ENCODE results near the gene OXSR1.
"Not testable (repeated sequence)": the region's sequence is repeated elsewhere in the genome, so short reads cannot be mapped to it uniquely, and the experiment has no call there.

The OXSR1 gene

GRCh38 chr3:38133209-38133556 is 32.2 kb upstream of the OXSR1 start:
- no peak for TF ChIP-seq CTCF (IDR thresholded peaks at IDR 0.05; ENCODE audit: unreplicated experiment in 3 of 3)
- peak overlapping the region; percentile 3 to 51 (median 40) for H3K4me3 Mint-ChIP-seq
- no peaks in the 10 kb centered on the region for H3K9me3 Mint-ChIP-seq
- peaks cover 44% of the 10 kb centered on the region for H3K36me3 Mint-ChIP-seq (ENCODE audit: low read depth)
- H3K27ac Mint-ChIP-seq, result peak overlapping the region; percentile 6 to 72 (median 47)
- H3K4me1 Mint-ChIP-seq, result peaks cover 29% of the 10 kb centered on the region
- no peaks in the 10 kb centered on the region for H3K27me3 Mint-ChIP-seq (ENCODE audit: low read depth)

GRCh38 chr3:38133557-38134405 is 31.6 kb upstream of the OXSR1 start:
- peaks cover 44% of the 10 kb centered on the region for H3K36me3 Mint-ChIP-seq (ENCODE audit: low read depth)
- peak overlapping the region; percentile 6 to 72 (median 47) for H3K27ac Mint-ChIP-seq
- H3K4me3 Mint-ChIP-seq, result peak overlapping the region; percentile 39 to 90 (median 56)
- no peaks in the 10 kb centered on the region for H3K27me3 Mint-ChIP-seq (ENCODE audit: low read depth)
- H3K9me3 Mint-ChIP-seq, result no peaks in the 10 kb centered on the region
- no peak for TF ChIP-seq CTCF (IDR thresholded peaks at IDR 0.05; ENCODE audit: unreplicated experiment in 3 of 3)
- H3K4me1 Mint-ChIP-seq, result peaks cover 33% of the 10 kb centered on the region

- H3K27me3 Mint-ChIP-seq (ENCODE audit: low read depth); H3K9me3 Mint-ChIP-seq: not testable (repeated sequence)
- Mint-ChIP-seq H3K4me1 (peaks cover 40% of the 10 kb centered on the region), H3K4me3 (peak overlapping the region; percentile 82 to 93 (median 90)), H3K27ac (peak overlapping the region; percentile 6 to 90 (median 32)), H3K36me3 (ENCODE audit: low read depth) (peaks cover 36% of the 10 kb centered on the region)
These were observed 30.7 kb upstream of the OXSR1 start for GRCh38 chr3:38134517-38135143.

GRCh38 chr3:38135621-38136277 is 29.6 kb upstream of the OXSR1 start:
- Mint-ChIP-seq H3K4me1 (peaks cover 42% of the 10 kb centered on the region), H3K27ac (peak overlapping the region; percentile 56 to 90 (median 56)), H3K4me3 (peak overlapping the region; percentile 82 to 93 (median 90)), H3K36me3 (ENCODE audit: low read depth) (peaks cover 28% of the 10 kb centered on the region)
- not testable (repeated sequence) for H3K9me3 Mint-ChIP-seq; H3K27me3 Mint-ChIP-seq (ENCODE audit: low read depth)

- H3K27ac Mint-ChIP-seq, result peak overlapping the region; percentile 56 to 90 (median 56)
- H3K27me3 Mint-ChIP-seq (ENCODE audit: low read depth), result no peaks in the 10 kb centered on the region
- H3K4me1 Mint-ChIP-seq, result peaks cover 42% of the 10 kb centered on the region
- H3K4me3 Mint-ChIP-seq, result peak overlapping the region; percentile 82 to 93 (median 90)
- H3K9me3 Mint-ChIP-seq, result no peaks in the 10 kb centered on the region
- peaks cover 22% of the 10 kb centered on the region for H3K36me3 Mint-ChIP-seq (ENCODE audit: low read depth)
- no peak for TF ChIP-seq CTCF (IDR thresholded peaks at IDR 0.05; ENCODE audit: unreplicated experiment in 3 of 3)
These were observed 29.0 kb upstream of the OXSR1 start for GRCh38 chr3:38136393-38136776.

GRCh38 chr3:38136777-38137614 is 28.3 kb upstream of the OXSR1 start, which contains the start of gene ACAA1:
Gene ACAA1 (minus strand): TSS chr3:38137127. CDS start chr3:38137035, 92 bp downstream.
- Mint-ChIP-seq H3K27ac (peak within 1 kb of the TSS; percentile 79 to 91 (median 90)), H3K4me3 (peak within 1 kb of the TSS; percentile 82 to 93 (median 90)), H3K27me3 (ENCODE audit: low read depth) (no peaks in the 10 kb centered on the region), H3K9me3 (no peaks in the 10 kb centered on the region), H3K4me1 (peaks cover 42% of the 10 kb centered on the region), H3K36me3 (ENCODE audit: low read depth) (peaks cover 20% of the 10 kb centered on the region)
- no peak for TF ChIP-seq CTCF (IDR thresholded peaks at IDR 0.05; ENCODE audit: unreplicated experiment in 3 of 3)
